Neural progenitor cell (in vitro differentiated cells): ENCODE data around the gene RTL10. TPM values are rescaled to one million over a fixed set of nuclear protein-coding genes. Genes with fewer than 3 reads are reported as not detected.
A peak's percentile ranks its signal among the peaks of the same experiment; 100 is the strongest.

Experiments
- DNase-seq: peaks from one replicate; pipeline ENCODE4 v3.0.0-alpha.2; 2016; ENCODE audit warnings: low spot score
- H2AFZ ChIP-seq: fragments of 200-600 bp; sonication (generic); replicated peaks from 2 replicates; pipeline ENCODE4 v1.6.1; 2016; ENCODE audit warnings: antibody characterized with exemption
- H3F3A ChIP-seq: fragments of 200-600 bp; sonication (generic); 2 replicates; pipeline ENCODE4 v1.6.1; 2016; ENCODE audit warnings: antibody characterized with exemption, low read depth
- H3K27ac ChIP-seq: fragments of 200-600 bp; sonication (generic); 2 replicates; pipeline ENCODE4 v1.5.1; 2016; ENCODE audit warnings: mild to moderate bottlenecking
- H3K27me3 ChIP-seq: fragments of 200-600 bp; sonication (generic); 2 replicates; pipeline ENCODE4 v1.6.1; 2016; ENCODE audit warnings: mild to moderate bottlenecking, moderate library complexity
- H3K36me3 ChIP-seq: fragments of 200-600 bp; sonication (generic); 2 replicates; pipeline ENCODE4 v1.5.1; 2016
- H3K4me1 ChIP-seq: fragments of 200-600 bp; sonication (generic); 2 replicates; pipeline ENCODE4 v1.6.1; 2016; ENCODE audit warnings: mixed run types
- H3K4me2 ChIP-seq: fragments of 200-600 bp; sonication (generic); 2 replicates; pipeline ENCODE4 v1.6.1; 2016
- H3K4me3 ChIP-seq: fragments of 200-600 bp; sonication (generic); 2 replicates; pipeline ENCODE4 v1.5.1; 2016
- H3K79me2 ChIP-seq: fragments of 200-600 bp; sonication (generic); 2 replicates; pipeline ENCODE4 v1.6.1; 2016; ENCODE audit warnings: low read depth
- H3K9ac ChIP-seq: fragments of 200-600 bp; sonication (generic); 2 replicates; pipeline ENCODE4 v1.6.1; 2016
- H3K9me3 ChIP-seq: fragments of 200-600 bp; sonication (generic); 2 replicates; pipeline ENCODE4 v1.5.1; 2016; ENCODE audit warnings: low read depth
- H4K20me1 ChIP-seq: fragments of 200-600 bp; sonication (generic); 2 replicates; pipeline ENCODE4 v1.6.1; 2016; ENCODE audit warnings: low read depth
- H3K27ac Mint-ChIP-seq: 3 replicates; pipeline ENCODE4 v1.8.0; 2021; ENCODE audit warnings: mixed read lengths
- H3K27me3 Mint-ChIP-seq: 2 replicates; pipeline ENCODE4 v1.8.0; 2022; ENCODE audit warnings: low read depth, mild to moderate bottlenecking, inconsistent platforms, moderate library complexity, mixed read lengths; ENCODE audit not compliant: insufficient read depth
- H3K36me3 Mint-ChIP-seq: 3 replicates; pipeline ENCODE4 v1.8.0; 2021; ENCODE audit warnings: mixed read lengths
- H3K4me1 Mint-ChIP-seq: 3 replicates; pipeline ENCODE4 v1.8.0; 2021; ENCODE audit warnings: mixed read lengths
- H3K4me3 Mint-ChIP-seq: 3 replicates; pipeline ENCODE4 v1.8.0; 2021; ENCODE audit warnings: mild to moderate bottlenecking, moderate library complexity, mixed read lengths
- H3K9me3 Mint-ChIP-seq: 3 replicates; pipeline ENCODE4 v1.8.0; 2020; ENCODE audit warnings: mixed read lengths
- CTCF ChIP-seq: fragments of 200-600 bp; sonication (generic); IDR thresholded peaks from 2 replicates; pipeline ENCODE4 v1.5.1; 2017; ENCODE audit warnings: antibody characterized with exemption, mild to moderate bottlenecking
- EZH2 ChIP-seq: fragments of 200-600 bp; sonication (generic); IDR thresholded peaks from 2 replicates; pipeline ENCODE4 v1.6.1; 2017; ENCODE audit warnings: antibody characterized with exemption, mild to moderate bottlenecking, moderate library complexity
- EZH2phosphoT487 ChIP-seq: fragments of 200-600 bp; sonication (generic); IDR thresholded peaks from 2 replicates; pipeline ENCODE4 v1.6.1; 2017; ENCODE audit warnings: antibody characterized with exemption
- total RNA-seq: library from RNA; depleted of rRNA; stranded (reverse); fragments of >200 nt; gene quantifications from 2 replicates; pipeline ENCODE4 v1.2.3, GENCODE V29; 2015; ENCODE audit warnings: low replicate concordance

RTL10 gene
- total RNA-seq, 1 donor from 2014 or later: 7.3 TPM

- peaks cover 44% of the 10 kb centered on the region for H3K4me1 Mint-ChIP-seq
- no peak overlapping the region for H3K4me3 Mint-ChIP-seq
- H3K79me2 ChIP-seq: no peaks in the 10 kb centered on the region
- H3K4me3 ChIP-seq: no peak overlapping the region
- peaks cover 28% of the 10 kb centered on the region for H3K4me1 ChIP-seq
- H3K27ac Mint-ChIP-seq: peak overlapping the region; percentile 95
- no peak overlapping the region for H2AFZ ChIP-seq
- peaks cover 7% of the 10 kb centered on the region for H3K27me3 Mint-ChIP-seq
- no peak overlapping the region for H3K9ac ChIP-seq
- H3K9me3 Mint-ChIP-seq: no peaks in the 10 kb centered on the region
- no peak overlapping the region for H3K4me2 ChIP-seq
- no peaks in the 10 kb centered on the region for H3K36me3 ChIP-seq
- peaks cover 7% of the 10 kb centered on the region for H4K20me1 ChIP-seq
- no peak overlapping the region for H3K27ac ChIP-seq
- H3K9me3 ChIP-seq: no peaks in the 10 kb centered on the region
- no peak for DNase-seq
- H3F3A ChIP-seq: peaks cover 13% of the 10 kb centered on the region
- H3K36me3 Mint-ChIP-seq: no peaks in the 10 kb centered on the region
- peaks cover 10% of the 10 kb centered on the region for H3K27me3 ChIP-seq
- TF ChIP-seq EZH2phosphoT487: no peak
- TF ChIP-seq EZH2: no peak
Observed at GRCh38 chr22:19879643-19879991, 24.9 kb upstream of the RTL10 start.

- Histone ChIP-seq H3K9me3 (no peaks in the 10 kb centered on the region), H4K20me1 (peaks cover 11% of the 10 kb centered on the region), H3K36me3 (no peaks in the 10 kb centered on the region), H3K4me1 (peaks cover 32% of the 10 kb centered on the region), H3K27ac (no peak overlapping the region), H3K4me2 (no peak overlapping the region), H3F3A (peaks cover 17% of the 10 kb centered on the region), H3K27me3 (peaks cover 10% of the 10 kb centered on the region), H3K79me2 (no peaks in the 10 kb centered on the region), H3K4me3 (no peak overlapping the region), H2AFZ (no peak overlapping the region), H3K9ac (no peak overlapping the region)
- no peak overlapping the region for H3K4me3 Mint-ChIP-seq
- DNase-seq: no peak
- no peak for TF ChIP-seq EZH2
- no peak for TF ChIP-seq EZH2phosphoT487
- no peak for TF ChIP-seq CTCF
- H3K9me3 Mint-ChIP-seq: no peaks in the 10 kb centered on the region
- no peaks in the 10 kb centered on the region for H3K36me3 Mint-ChIP-seq
- H3K27me3 Mint-ChIP-seq: peaks cover 5% of the 10 kb centered on the region
- H3K4me1 Mint-ChIP-seq: peaks cover 48% of the 10 kb centered on the region
- no peak overlapping the region for H3K27ac Mint-ChIP-seq
Observed at GRCh38 chr22:19879246-19879570, 24.5 kb upstream of the RTL10 start.

GRCh38 chr22:19878461-19879245 lies 24.0 kb upstream of the RTL10 start:
- no peaks in the 10 kb centered on the region for H3K36me3 Mint-ChIP-seq
- Histone ChIP-seq H3K36me3 (no peaks in the 10 kb centered on the region), H4K20me1 (peaks cover 13% of the 10 kb centered on the region), H3K4me3 (no peak overlapping the region), H3K9ac (no peak overlapping the region), H3K9me3 (no peaks in the 10 kb centered on the region), H3K27me3 (peaks cover 10% of the 10 kb centered on the region), H3K79me2 (no peaks in the 10 kb centered on the region), H3K27ac (no peak overlapping the region), H2AFZ (no peak overlapping the region), H3K4me2 (no peak overlapping the region), H3K4me1 (peaks cover 32% of the 10 kb centered on the region), H3F3A (peaks cover 17% of the 10 kb centered on the region)
- peaks cover 5% of the 10 kb centered on the region for H3K27me3 Mint-ChIP-seq
- peaks cover 52% of the 10 kb centered on the region for H3K4me1 Mint-ChIP-seq
- no peaks in the 10 kb centered on the region for H3K9me3 Mint-ChIP-seq
- H3K4me3 Mint-ChIP-seq: peak overlapping the region; percentile 35
- peak overlapping the region; percentile 78 for H3K27ac Mint-ChIP-seq
- TF ChIP-seq CTCF: no peak
- TF ChIP-seq EZH2: no peak
- TF ChIP-seq EZH2phosphoT487: no peak
- DNase-seq: no peak

- DNase-seq: peak; percentile 45
- no peak overlapping the region for H3K4me3 ChIP-seq
- no peak overlapping the region for H3K4me2 ChIP-seq
- H4K20me1 ChIP-seq: peaks cover 13% of the 10 kb centered on the region
- H3K36me3 Mint-ChIP-seq: no peaks in the 10 kb centered on the region
- no peaks in the 10 kb centered on the region for H3K36me3 ChIP-seq
- H3K9ac ChIP-seq: no peak overlapping the region
- no peak overlapping the region for H3K4me3 Mint-ChIP-seq
- peaks cover 29% of the 10 kb centered on the region for H3K4me1 ChIP-seq
- H2AFZ ChIP-seq: no peak overlapping the region
- peaks cover 17% of the 10 kb centered on the region for H3F3A ChIP-seq
- peaks cover 10% of the 10 kb centered on the region for H3K27me3 ChIP-seq
- TF ChIP-seq EZH2phosphoT487 (no peak), EZH2 (no peak), CTCF (no peak)
- peaks cover 5% of the 10 kb centered on the region for H3K27me3 Mint-ChIP-seq
- no peaks in the 10 kb centered on the region for H3K79me2 ChIP-seq
- peaks cover 49% of the 10 kb centered on the region for H3K4me1 Mint-ChIP-seq
- no peak overlapping the region for H3K27ac ChIP-seq
- H3K9me3 ChIP-seq: no peaks in the 10 kb centered on the region
- no peaks in the 10 kb centered on the region for H3K9me3 Mint-ChIP-seq
- no peak overlapping the region for H3K27ac Mint-ChIP-seq
Observed at GRCh38 chr22:19877626-19878339, 23.1 kb upstream of the RTL10 start.
